HG02885 (cell line): Measurements from ENCODE around the gene PIP5K1B.
"Not testable (repeated sequence)": the region's sequence is repeated elsewhere in the genome, so short reads cannot be mapped to it uniquely, and the experiment has no call there.

Experiments used
- ATAC-seq: cut with Tn5 transposase; IDR thresholded peaks from one replicate; pipeline ENCODE4 v1.9.1; 2021; ENCODE audit warnings: mild to moderate bottlenecking; ENCODE audit not compliant: unreplicated experiment, poor library complexity

Gene PIP5K1B, protein sequence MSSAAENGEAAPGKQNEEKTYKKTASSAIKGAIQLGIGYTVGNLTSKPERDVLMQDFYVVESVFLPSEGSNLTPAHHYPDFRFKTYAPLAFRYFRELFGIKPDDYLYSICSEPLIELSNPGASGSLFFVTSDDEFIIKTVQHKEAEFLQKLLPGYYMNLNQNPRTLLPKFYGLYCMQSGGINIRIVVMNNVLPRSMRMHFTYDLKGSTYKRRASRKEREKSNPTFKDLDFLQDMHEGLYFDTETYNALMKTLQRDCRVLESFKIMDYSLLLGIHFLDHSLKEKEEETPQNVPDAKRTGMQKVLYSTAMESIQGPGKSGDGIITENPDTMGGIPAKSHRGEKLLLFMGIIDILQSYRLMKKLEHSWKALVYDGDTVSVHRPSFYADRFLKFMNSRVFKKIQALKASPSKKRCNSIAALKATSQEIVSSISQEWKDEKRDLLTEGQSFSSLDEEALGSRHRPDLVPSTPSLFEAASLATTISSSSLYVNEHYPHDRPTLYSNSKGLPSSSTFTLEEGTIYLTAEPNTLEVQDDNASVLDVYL

GRCh38 chr9:68704814-68705530 lies at the start of gene PIP5K1B:
TSS of gene PIP5K1B (plus strand) at chr9:68705240. CDS start at chr9:68822615, 117,375 bp downstream.
- peak; percentile 79 for ATAC-seq

GRCh38 chr9:68664036-68664435 lies 41.0 kb upstream of the PIP5K1B start:
- ATAC-seq: no peak

- peak; percentile 50 for ATAC-seq
Measured at GRCh38 chr9:68668127-68668526, 36.9 kb upstream of the PIP5K1B start.

GRCh38 chr9:68669218-68669617 lies 35.8 kb upstream of the PIP5K1B start:
- ATAC-seq: no peak

GRCh38 chr9:68672215-68672614 lies 32.8 kb upstream of the PIP5K1B start:
- ATAC-seq: no peak

- no peak for ATAC-seq
Measured at GRCh38 chr9:68672625-68673024, 32.4 kb upstream of the PIP5K1B start.

GRCh38 chr9:68678430-68678829 lies 26.6 kb upstream of the PIP5K1B start:
- peak; percentile 58 for ATAC-seq

DNA sequence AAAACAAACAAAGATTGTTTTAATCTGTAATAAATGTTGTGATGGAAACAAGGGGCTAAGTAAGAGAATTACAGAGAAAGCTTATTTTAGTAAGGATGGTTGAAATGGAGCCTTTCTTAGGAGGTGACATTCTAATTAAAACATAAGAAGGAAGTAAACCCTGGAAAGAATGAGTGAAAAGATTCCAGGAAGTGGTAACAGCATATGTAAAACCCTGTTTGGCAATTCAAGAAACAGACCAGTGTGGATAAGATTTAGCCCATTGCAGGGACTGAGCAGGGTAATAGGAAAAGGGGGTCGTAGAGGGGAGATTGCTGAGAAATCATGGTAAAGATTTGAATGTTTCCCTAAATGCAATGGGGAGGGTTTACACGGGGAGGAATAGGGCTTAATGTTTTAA lies 21.6 kb upstream of the PIP5K1B start:
- ATAC-seq: peak; percentile 44

DNA sequence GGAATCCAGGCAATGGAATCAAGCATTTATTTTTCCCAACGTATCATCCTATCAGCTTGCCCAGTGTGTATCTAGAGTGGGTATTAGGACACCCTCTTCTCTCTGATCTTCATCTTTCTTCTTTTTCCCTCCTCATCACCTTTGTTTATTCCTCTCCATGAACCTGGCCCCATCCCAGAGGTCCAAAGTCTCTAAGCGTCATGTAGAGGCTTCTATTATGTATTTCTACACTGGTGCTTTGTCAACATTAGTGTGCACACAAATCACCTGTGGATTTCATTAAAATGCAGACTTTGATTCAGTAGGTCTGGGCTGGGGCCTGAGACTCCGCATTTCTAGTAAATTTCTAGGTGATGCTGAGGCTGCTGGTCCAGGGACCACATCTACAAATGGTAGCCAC lies 19.8 kb upstream of the PIP5K1B start:
- no peak for ATAC-seq

- ATAC-seq: peak; percentile 89
Measured at GRCh38 chr9:68685770-68686169, 19.3 kb upstream of the PIP5K1B start.

DNA sequence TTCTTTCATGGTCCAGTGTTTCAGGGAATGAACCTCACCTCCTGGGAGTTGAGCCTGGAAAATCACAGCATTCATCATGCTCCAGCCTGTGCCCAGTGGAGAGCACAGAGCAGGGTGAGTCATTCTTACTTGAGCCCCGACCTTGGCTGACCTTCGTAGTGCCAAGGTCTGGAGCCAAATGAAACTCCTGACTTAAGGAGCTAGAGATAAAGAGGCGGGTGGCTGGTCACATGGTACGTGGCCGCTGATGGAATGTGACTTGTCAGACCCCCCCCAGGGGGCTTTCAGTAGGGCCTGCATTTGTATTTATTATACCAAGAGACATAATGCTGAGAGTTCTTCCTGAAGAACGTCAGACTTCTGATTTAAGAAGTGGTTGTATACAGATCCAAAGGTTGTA lies 15.0 kb upstream of the PIP5K1B start:
- no peak for ATAC-seq

- no peak for ATAC-seq
Measured at GRCh38 chr9:68692519-68692918, 12.5 kb upstream of the PIP5K1B start.

DNA sequence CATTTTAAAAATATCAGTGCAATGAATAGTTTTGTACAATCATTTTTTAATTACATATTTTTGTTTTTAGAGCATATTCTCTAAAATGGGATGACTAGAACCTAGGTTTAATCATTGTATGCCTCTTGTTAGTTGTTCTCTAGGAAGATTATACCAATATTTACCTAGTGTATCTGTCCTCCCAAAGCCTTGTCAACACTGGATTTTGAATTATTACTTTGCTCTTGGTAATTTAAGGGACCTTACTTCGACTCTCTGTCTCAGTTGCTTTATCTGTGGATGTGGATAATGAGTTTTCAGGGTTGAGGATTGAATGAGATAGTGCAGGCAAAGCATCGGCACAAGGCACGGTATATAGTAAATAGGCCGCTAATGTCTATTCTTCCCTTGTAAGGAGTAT lies 10.9 kb upstream of the PIP5K1B start:
- no peak for ATAC-seq

GRCh38 chr9:68697851-68698250 lies 7.2 kb upstream of the PIP5K1B start:
- no peak for ATAC-seq

DNA sequence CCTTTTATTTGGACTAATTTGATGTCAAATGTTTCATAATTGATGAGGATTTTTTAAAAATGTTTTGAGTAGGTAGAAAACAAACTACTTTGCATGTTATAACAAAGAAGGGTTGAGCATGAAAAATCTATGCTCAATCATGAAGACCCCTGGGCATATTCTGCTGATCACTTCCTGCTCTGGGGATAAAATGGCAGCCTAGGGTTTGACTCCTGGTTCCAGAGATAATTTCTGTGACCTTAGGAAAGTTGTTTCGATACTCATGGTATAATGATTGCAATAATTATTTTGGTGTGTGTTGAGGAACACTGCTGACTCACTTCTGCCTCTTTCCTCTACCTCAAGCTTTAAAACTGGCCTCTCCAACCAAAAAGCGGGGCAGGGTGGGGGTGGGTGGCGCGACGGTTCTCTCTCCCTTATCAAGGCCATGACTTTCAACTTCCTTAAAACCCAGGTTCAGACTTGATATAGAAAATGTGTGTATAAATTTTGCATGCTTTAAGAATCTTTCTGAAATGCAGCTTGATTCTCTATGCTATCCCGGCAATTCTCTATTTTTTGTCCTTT lies 6.0 kb upstream of the PIP5K1B start:
- ATAC-seq: no peak

- ATAC-seq: not testable (repeated sequence)
Measured at GRCh38 chr9:68699625-68700024, 5.4 kb upstream of the PIP5K1B start.

DNA sequence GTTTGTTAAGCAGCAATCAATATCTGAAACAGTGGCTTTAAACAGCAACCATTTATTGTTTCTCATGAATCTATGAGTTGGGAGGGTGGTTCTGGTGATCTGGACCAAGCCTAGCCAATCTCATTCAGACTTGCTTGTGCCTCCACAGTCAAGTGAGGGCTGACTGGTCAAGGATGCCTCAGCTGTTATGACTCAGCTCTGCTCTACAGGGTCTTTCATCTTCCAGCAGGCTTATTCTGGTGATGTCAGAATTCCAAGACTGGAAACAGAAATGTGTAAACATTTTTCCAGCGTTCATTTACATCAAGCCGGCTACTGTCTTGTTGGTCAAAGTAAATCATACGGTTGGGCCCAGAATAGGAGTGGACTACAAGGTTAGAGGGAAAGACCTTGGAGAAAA lies 2.5 kb upstream of the PIP5K1B start:
- no peak for ATAC-seq

GRCh38 chr9:68703672-68704071 lies 1.4 kb upstream of the PIP5K1B start:
- ATAC-seq: no peak

DNA sequence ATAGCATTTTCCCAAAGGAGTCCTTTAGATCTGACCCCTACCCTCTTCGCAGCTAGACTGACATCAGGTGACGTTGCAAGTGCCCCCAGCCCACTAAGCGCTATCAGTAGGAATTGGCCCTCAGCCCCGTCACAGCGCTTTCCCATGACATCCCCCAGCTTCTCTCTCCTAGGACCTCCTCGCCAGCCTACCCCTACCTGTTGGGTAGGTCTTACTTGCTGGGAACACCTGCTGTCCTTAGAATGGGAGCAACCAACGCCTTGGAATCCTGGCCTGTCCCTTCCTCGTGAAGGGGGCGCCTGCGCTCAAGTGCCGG lies 584 bp upstream of the PIP5K1B start:
- ATAC-seq: no peak

DNA sequence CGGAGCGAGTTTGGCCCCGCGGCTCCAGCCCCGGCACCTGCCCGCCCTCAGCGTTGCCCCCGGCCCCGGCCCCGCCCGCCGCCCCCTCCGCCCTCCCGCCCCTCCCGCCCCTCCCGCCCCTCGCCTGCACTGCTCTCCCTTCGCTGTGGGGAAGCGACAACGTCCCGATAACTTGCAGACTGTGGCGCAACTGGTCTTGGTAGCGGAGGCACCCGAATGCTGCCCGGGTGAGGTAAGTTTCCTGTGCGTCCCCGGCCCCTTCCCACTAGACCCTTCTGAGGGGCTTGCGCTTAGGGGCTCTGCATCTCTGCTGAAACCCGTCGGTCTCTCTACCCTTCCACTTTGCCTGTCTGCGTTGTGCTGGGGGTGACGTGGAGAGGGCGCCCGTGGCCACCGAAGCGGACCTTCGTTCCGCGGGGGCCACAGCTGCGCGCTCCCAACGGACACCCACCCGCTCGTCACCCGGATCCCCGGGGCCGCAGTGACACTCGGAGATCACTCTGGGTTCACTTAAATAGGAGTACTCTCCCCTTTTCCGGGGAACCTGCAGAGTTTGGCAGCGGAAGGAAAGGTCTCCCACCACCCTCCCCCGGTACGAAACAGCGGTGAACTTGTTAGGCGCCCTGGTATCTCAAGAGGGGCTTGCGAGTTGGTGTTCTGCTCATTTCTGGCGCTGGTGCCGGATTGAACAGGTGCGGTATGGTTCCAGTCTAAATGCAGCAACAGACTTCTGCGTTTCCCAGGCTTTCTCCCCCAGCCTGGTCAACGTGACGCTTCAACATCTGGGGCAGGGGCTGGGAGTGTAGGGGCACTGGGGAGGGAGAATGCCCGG lies 707 bp downstream of the PIP5K1B start:
- peak; percentile 20 for ATAC-seq
